ENCODE data around the gene SLC47A1. TPM values are rescaled to one million over a fixed set of nuclear protein-coding genes. Genes with fewer than 3 reads are reported as not detected.

SLC47A1 gene
- total and polyA plus RNA-seq, 2 of the 13 experiments (the other 11 are each of a cell fraction or from before 2014, with no cell fraction given) = 42.1 to 67.5 TPM

- TF ChIP-seq ZNF800 (CRISPR knock-in tag; IDR thresholded peaks at IDR 0.05) = peak; percentile 70; the same call in 1 of the 2 replicates
- TF ChIP-seq FOXP4 (CRISPR knock-in tag; IDR thresholded peaks at IDR 0.05) = peak; percentile 93
- TF ChIP-seq SAFB2 (CRISPR knock-in tag; IDR thresholded peaks at IDR 0.05; ENCODE audit: borderline replicate concordance, low read depth) = no peak; the same call in 1 of the 2 replicates
- TF ChIP-seq HNF1B (CRISPR knock-in tag; IDR thresholded peaks at IDR 0.05) = peak; percentile 93
- 0 out of 2 replicates have a peak, but pooled peaks have one; percentile 38 for TF ChIP-seq RFXAP (CRISPR knock-in tag; IDR thresholded peaks at IDR 0.05; ENCODE audit: borderline replicate concordance)
- no peak for TF ChIP-seq RBM39 (IDR thresholded peaks at IDR 0.05; ENCODE audit: low read depth, low read length, poor library complexity, severe bottlenecking)
- TF ChIP-seq STAT6 (CRISPR knock-in tag; IDR thresholded peaks at IDR 0.05; ENCODE audit: borderline replicate concordance) = peak; percentile 74; the same call in 1 of the 2 replicates
- no peak for TF ChIP-seq CSRNP2 (CRISPR knock-in tag; conservative IDR thresholded peaks at IDR 0.05; ENCODE audit: low read depth)
- TF ChIP-seq ZNF451 (CRISPR knock-in tag; IDR thresholded peaks at IDR 0.05) = no peak
- TF ChIP-seq CEBPB (IDR thresholded peaks at IDR 0.05; ENCODE audit: borderline replicate concordance, low read depth, low read length) = peak; percentile 99
- TF ChIP-seq SOX13 (IDR thresholded peaks at IDR 0.05) = 0 out of 2 replicates have a peak, but pooled peaks have one; percentile 54
- TF ChIP-seq SOX13 (CRISPR knock-in tag; conservative IDR thresholded peaks at IDR 0.05 in 1 of 2, IDR thresholded peaks at IDR 0.05 in 1 of 2) = peak in 1 of 2 experiments; percentile 90; a peak in 2 of 4 replicates
- no peak for TF ChIP-seq TRIM24 (CRISPR knock-in tag; IDR thresholded peaks at IDR 0.05)
- TF ChIP-seq ATF4 (CRISPR knock-in tag; IDR thresholded peaks at IDR 0.05) = peak in 1 of 2 experiments; percentile 81; a peak in 2 of 4 replicates
- TF ChIP-seq ZNF850 (CRISPR knock-in tag; conservative IDR thresholded peaks at IDR 0.05) = no peak
Observed at GRCh38 chr17:19538095-19539039, 4.7 kb downstream of the SLC47A1 start (continued).
